ENCODE results near the gene GMCL2.
A peak's percentile ranks its signal among the peaks of the same experiment; 100 is the strongest.

- TF ChIP-seq CTCF (IDR thresholded peaks at IDR 0.05) (peak in 1 of 3 experiments; percentile 39), EP300 (IDR thresholded peaks at IDR 0.05) (no peak), POLR2AphosphoS5 (IDR thresholded peaks at IDR 0.05) (no peak), POLR2A (IDR thresholded peaks at IDR 0.05; ENCODE audit: low read depth) (no peak)
Measured at GRCh38 chr5:178196986-178197385, 9.8 kb upstream of the GMCL2 start.
